H9 (cell line): ENCODE measurements around the gene HDAC2. TPM values are rescaled to one million over a fixed set of nuclear protein-coding genes. Genes with fewer than 3 reads are reported as not detected.

Experiments
- DNase-seq: peaks from one replicate; pipeline ENCODE4 v3.0.0-alpha.2; 2017
- H2AFZ ChIP-seq: one replicate; pipeline ENCODE4 v1.6.1; 2013; ENCODE audit warnings: mild to moderate bottlenecking, low read length, control low read depth, moderate library complexity
- H2AK5ac ChIP-seq: 2 replicates; pipeline ENCODE4 v1.6.1; 2013; ENCODE audit warnings: low read length, control low read depth, mixed read lengths; ENCODE audit not compliant: insufficient read length
- H2BK120ac ChIP-seq: one replicate; pipeline ENCODE4 v1.6.1; 2013; ENCODE audit warnings: low read depth, mild to moderate bottlenecking, low read length, control low read depth, inconsistent platforms; ENCODE audit not compliant: poor library complexity, severe bottlenecking
- H2BK12ac ChIP-seq: 2 replicates; pipeline ENCODE4 v1.6.1; 2013; ENCODE audit warnings: low read length, control low read depth, mixed read lengths, low read depth; ENCODE audit not compliant: insufficient read length
- H2BK15ac ChIP-seq: 2 replicates; pipeline ENCODE4 v1.6.1; 2013; ENCODE audit warnings: low read depth, low read length, control low read depth
- H2BK20ac ChIP-seq: one replicate; pipeline ENCODE4 v1.6.1; 2013; ENCODE audit warnings: low read depth, mild to moderate bottlenecking, low read length, control low read depth, inconsistent platforms; ENCODE audit not compliant: poor library complexity, severe bottlenecking
- H2BK5ac ChIP-seq: 2 replicates; pipeline ENCODE4 v1.6.1; 2013; ENCODE audit warnings: low read length, control low read depth, mixed read lengths; ENCODE audit not compliant: insufficient read length
- H3K14ac ChIP-seq: 2 replicates; pipeline ENCODE4 v1.6.1; 2013; ENCODE audit warnings: low read length, control low read depth; ENCODE audit not compliant: insufficient read depth
- H3K18ac ChIP-seq: 2 replicates; pipeline ENCODE4 v1.6.1; 2013; ENCODE audit warnings: low read depth, mild to moderate bottlenecking, mixed read lengths, low read length, control low read depth; ENCODE audit not compliant: insufficient read length
- H3K23ac ChIP-seq: 2 replicates; pipeline ENCODE4 v1.6.1; 2013; ENCODE audit warnings: low read length, control low read depth, mixed read lengths, low read depth; ENCODE audit not compliant: insufficient read length
- H3K23me2 ChIP-seq: 2 replicates; pipeline ENCODE4 v1.6.1; 2013; ENCODE audit warnings: low read depth, mild to moderate bottlenecking, mixed read lengths, low read length, control low read depth; ENCODE audit not compliant: insufficient read length, poor library complexity, severe bottlenecking
- H3K27ac ChIP-seq: 2 replicates; pipeline ENCODE4 v1.5.1; 2013; ENCODE audit warnings: low read length, control low read depth, mixed read lengths, low read depth; ENCODE audit not compliant: insufficient read length
- H3K27me3 ChIP-seq: 2 replicates; pipeline ENCODE4 v1.6.1; 2013; ENCODE audit warnings: low read length, control low read depth, inconsistent platforms; ENCODE audit not compliant: insufficient read depth
- H3K4ac ChIP-seq: 2 replicates; pipeline ENCODE4 v1.6.1; 2013; ENCODE audit warnings: low read depth, mild to moderate bottlenecking, control low read depth, inconsistent platforms, low read length, moderate library complexity
- H3K4me1 ChIP-seq: 2 replicates; pipeline ENCODE4 v1.6.1; 2013; ENCODE audit warnings: low read length, control low read depth, inconsistent platforms; ENCODE audit not compliant: insufficient read depth
- H3K4me2 ChIP-seq: 2 replicates; pipeline ENCODE4 v1.6.1; 2013; ENCODE audit warnings: low read length, control low read depth, mixed read lengths; ENCODE audit not compliant: insufficient read length, insufficient read depth
- H3K56ac ChIP-seq: 2 replicates; pipeline ENCODE4 v1.6.1; 2013; ENCODE audit warnings: low read depth, mild to moderate bottlenecking, mixed read lengths, low read length, control low read depth; ENCODE audit not compliant: insufficient read length
- H3K79me1 ChIP-seq: 2 replicates; pipeline ENCODE4 v1.6.1; 2013; ENCODE audit warnings: low read depth, mild to moderate bottlenecking, moderate library complexity, low read length, control low read depth, inconsistent platforms; ENCODE audit not compliant: insufficient read depth, poor library complexity, severe bottlenecking
- H3K79me2 ChIP-seq: 2 replicates; pipeline ENCODE4 v1.6.1; 2013; ENCODE audit warnings: low read length, control low read depth, inconsistent platforms; ENCODE audit not compliant: insufficient read depth
- H3K9ac ChIP-seq: 2 replicates; pipeline ENCODE4 v1.6.1; 2013; ENCODE audit warnings: low read length, control low read depth, mixed read lengths; ENCODE audit not compliant: insufficient read length; ENCODE audit errors: extremely low read depth
- H3K9me3 ChIP-seq: one replicate; pipeline ENCODE4 v1.6.1; 2013; ENCODE audit warnings: low read depth, low read length, inconsistent platforms; ENCODE audit not compliant: control insufficient read depth
- H3T11ph ChIP-seq: one replicate; pipeline ENCODE4 v1.6.1; 2013; ENCODE audit warnings: mild to moderate bottlenecking, low read length, control low read depth, inconsistent platforms
- H4K20me1 ChIP-seq: one replicate; pipeline ENCODE4 v1.6.1; 2013; ENCODE audit not compliant: control insufficient read depth, insufficient read length, insufficient read depth
- H4K5ac ChIP-seq: 2 replicates; pipeline ENCODE4 v1.6.1; 2013; ENCODE audit warnings: low read depth, mild to moderate bottlenecking, mixed read lengths, low read length, control low read depth; ENCODE audit not compliant: insufficient read length
- H4K8ac ChIP-seq: replicated peaks from 2 replicates; pipeline ENCODE4 v1.6.1; 2013; ENCODE audit warnings: low read length, control low read depth, mixed read lengths, low read depth; ENCODE audit not compliant: insufficient read length
- H4K91ac ChIP-seq: 2 replicates; pipeline ENCODE4 v1.6.1; 2013; ENCODE audit warnings: low read depth, mild to moderate bottlenecking, moderate library complexity, mixed read lengths, low read length, control low read depth; ENCODE audit not compliant: insufficient read length
- H3K27ac Mint-ChIP-seq, 3 experiments: 2 replicates in 2 of 3; 3 replicates in 1 of 3; pipeline ENCODE4 v1.8.0; 2020 to 2021; ENCODE audit warnings: mixed read lengths in 3 of 3, mild to moderate bottlenecking in 1 of 3, moderate library complexity in 1 of 3
- H3K27me3 Mint-ChIP-seq: 2 replicates; pipeline ENCODE4 v1.8.0; 2021; ENCODE audit warnings: low read depth, mild to moderate bottlenecking, moderate library complexity, mixed read lengths
- H3K36me3 Mint-ChIP-seq, 3 experiments: 2 replicates in 2 of 3; 3 replicates in 1 of 3; pipeline ENCODE4 v1.8.0; 2020 to 2021; ENCODE audit warnings: low read depth in 3 of 3, mixed read lengths in 3 of 3; ENCODE audit not compliant: insufficient read depth in 1 of 3
- H3K4me1 Mint-ChIP-seq, 2 experiments: 2 replicates each; pipeline ENCODE4 v1.8.0; 2020; ENCODE audit warnings: mixed read lengths in 2 of 2
- H3K4me3 Mint-ChIP-seq, 2 experiments: 2 replicates in 1 of 2; 3 replicates in 1 of 2; pipeline ENCODE4 v1.8.0; 2020 to 2021; ENCODE audit warnings: mild to moderate bottlenecking in 2 of 2, mixed read lengths in 2 of 2, moderate library complexity in 1 of 2
- H3K9me3 Mint-ChIP-seq, 2 experiments: 2 replicates in 1 of 2; 3 replicates in 1 of 2; pipeline ENCODE4 v1.8.0; 2020; ENCODE audit warnings: mild to moderate bottlenecking in 2 of 2, mixed read lengths in 2 of 2, moderate library complexity in 1 of 2
- WGBS: extraction: QIAGEN DNeasy Blood & Tissue Kit; methylation state at CpG from one replicate; pipeline ENCODE4 v1.1.7; 2013; ENCODE audit warnings: missing lambda C conversion rate, low lambda C conversion rate, mixed read lengths; ENCODE audit not compliant: insufficient read length; ENCODE audit errors: extremely low coverage; 5-methylcytosine and 5-hydroxymethylcytosine counted together
- total RNA-seq: library from RNA; stranded (reverse); gene quantifications from 2 replicates; pipeline ENCODE4 v1.2.1, GENCODE V29; 2021
- TF ChIP-seq, protein P1 (sequence below): fragments of 200-600 bp; sonication (generic); conservative IDR thresholded peaks from 3 replicates; pipeline ENCODE4 v1.8.0; 2021; ENCODE audit warnings: antibody characterized with exemption, mild to moderate bottlenecking

HDAC2 gene
- total RNA-seq, 1 experiment from 2014 or later = 330 TPM

DNA sequence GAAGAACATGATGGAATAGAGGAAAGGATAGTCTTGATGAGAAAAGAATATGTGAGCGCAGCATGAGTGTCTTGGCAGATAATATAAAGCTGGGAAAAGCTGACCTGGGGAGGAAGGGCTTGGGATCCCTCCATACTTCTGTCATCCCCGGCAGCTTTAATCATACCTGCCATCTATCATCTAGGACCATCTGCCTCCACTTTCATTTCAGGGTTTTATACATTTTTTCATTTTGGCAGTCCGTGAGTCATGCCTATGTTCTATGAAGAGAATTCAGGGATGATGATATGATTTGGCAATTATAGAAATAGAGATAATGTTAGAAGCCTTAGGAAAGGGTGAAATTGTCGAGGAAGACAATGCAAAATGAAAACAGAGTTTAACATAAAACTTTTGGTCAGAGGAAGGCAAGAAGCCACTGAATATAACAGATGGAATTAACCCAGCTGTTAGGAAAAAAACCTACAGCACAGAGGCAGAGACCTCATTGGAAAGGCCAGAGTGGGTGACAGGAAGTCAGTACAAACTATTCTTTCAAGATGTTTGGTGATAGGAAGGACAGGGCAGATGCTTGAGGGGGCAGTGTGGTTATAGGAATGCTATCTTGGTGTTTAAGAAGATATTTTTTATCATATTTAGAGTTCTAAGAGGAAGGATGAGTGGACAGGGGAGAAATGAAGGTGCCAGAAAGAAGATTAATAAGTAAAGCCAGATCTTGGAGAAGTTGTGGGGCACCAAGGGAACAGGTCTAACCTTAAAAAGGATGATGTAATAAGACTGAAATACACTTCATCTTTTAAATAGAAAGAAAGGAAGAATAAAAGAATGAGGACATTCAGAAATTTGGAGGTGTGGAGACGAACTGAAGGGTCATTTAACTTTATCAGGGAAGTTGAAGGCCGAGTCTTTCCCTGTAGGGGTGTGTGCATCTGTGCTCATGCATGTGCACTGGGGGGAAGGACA lies 76.0 kb downstream of the HDAC2 start:
- Histone ChIP-seq H2BK120ac (no peak overlapping the region), H2BK15ac (no peak overlapping the region), H4K20me1 (no peaks in the 10 kb centered on the region), H3K4ac (no peak overlapping the region), H4K8ac (no peak overlapping the region), H3K9me3 (no peaks in the 10 kb centered on the region), H2BK20ac (no peak overlapping the region), H3T11ph (no peak overlapping the region), H3K56ac (no peak overlapping the region), H3K23ac (no peak overlapping the region), H2BK5ac (no peak overlapping the region), H3K9ac (no peak overlapping the region), H2BK12ac (no peak overlapping the region), H3K23me2 (no peaks in the 10 kb centered on the region), H4K5ac (no peak overlapping the region), H2AFZ (no peak overlapping the region), H4K91ac (no peak overlapping the region), H3K27me3 (no peaks in the 10 kb centered on the region), H3K4me2 (no peak overlapping the region), H3K18ac (no peak overlapping the region), H3K14ac (no peak overlapping the region), H3K4me1 (no peaks in the 10 kb centered on the region), H3K27ac (no peak overlapping the region), H2AK5ac (no peak overlapping the region), H3K79me1 (no peaks in the 10 kb centered on the region), H3K79me2 (no peaks in the 10 kb centered on the region)
- no peak for DNase-seq
- no peak overlapping the region for H3K4me3 Mint-ChIP-seq
- H3K27me3 Mint-ChIP-seq = peaks cover 3% of the 10 kb centered on the region; the same call in 1 of the 2 replicates
- H3K9me3 Mint-ChIP-seq = peaks cover 9 to 22% of the 10 kb centered on the region in 2 experiments
- WGBS = no CpG with 5 or more reads among the region's 6 CpGs
- no peak overlapping the region for H3K27ac Mint-ChIP-seq
- TF ChIP-seq, protein P1, sequence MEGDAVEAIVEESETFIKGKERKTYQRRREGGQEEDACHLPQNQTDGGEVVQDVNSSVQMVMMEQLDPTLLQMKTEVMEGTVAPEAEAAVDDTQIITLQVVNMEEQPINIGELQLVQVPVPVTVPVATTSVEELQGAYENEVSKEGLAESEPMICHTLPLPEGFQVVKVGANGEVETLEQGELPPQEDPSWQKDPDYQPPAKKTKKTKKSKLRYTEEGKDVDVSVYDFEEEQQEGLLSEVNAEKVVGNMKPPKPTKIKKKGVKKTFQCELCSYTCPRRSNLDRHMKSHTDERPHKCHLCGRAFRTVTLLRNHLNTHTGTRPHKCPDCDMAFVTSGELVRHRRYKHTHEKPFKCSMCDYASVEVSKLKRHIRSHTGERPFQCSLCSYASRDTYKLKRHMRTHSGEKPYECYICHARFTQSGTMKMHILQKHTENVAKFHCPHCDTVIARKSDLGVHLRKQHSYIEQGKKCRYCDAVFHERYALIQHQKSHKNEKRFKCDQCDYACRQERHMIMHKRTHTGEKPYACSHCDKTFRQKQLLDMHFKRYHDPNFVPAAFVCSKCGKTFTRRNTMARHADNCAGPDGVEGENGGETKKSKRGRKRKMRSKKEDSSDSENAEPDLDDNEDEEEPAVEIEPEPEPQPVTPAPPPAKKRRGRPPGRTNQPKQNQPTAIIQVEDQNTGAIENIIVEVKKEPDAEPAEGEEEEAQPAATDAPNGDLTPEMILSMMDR = no peak
- H3K36me3 Mint-ChIP-seq = peaks cover 0 to 4% (median 0%) of the 10 kb centered on the region in 3 experiments; a peak in 2 of 7 replicates
- H3K4me1 Mint-ChIP-seq = peaks cover 12 to 14% of the 10 kb centered on the region in 2 experiments
